T-helper 9 cell (primary cell): ENCODE measurements around the gene NCOR2.
"Not testable (repeated sequence)": the region's sequence is repeated elsewhere in the genome, so short reads cannot be mapped to it uniquely, and the experiment has no call there.

ENCODE experiments used
- DNase-seq: peaks from one replicate; pipeline ENCODE4 v3.0.0-alpha.2; 2020

NCOR2 gene

GRCh38 chr12:124599074-124599999, 31.9 kb upstream of the NCOR2 start:
- DNase-seq: no peak

GRCh38 chr12:124597041-124597440, 29.6 kb upstream of the NCOR2 start:
- no peak for DNase-seq

GRCh38 chr12:124595444-124595843, 28.0 kb upstream of the NCOR2 start:
- no peak for DNase-seq

- DNase-seq: no peak
Measured at GRCh38 chr12:124594851-124595250, 27.4 kb upstream of the NCOR2 start.

- DNase-seq: no peak
Measured at GRCh38 chr12:124593851-124594401, 26.5 kb upstream of the NCOR2 start.

- no peak for DNase-seq
Measured at GRCh38 chr12:124593176-124593575, 25.8 kb upstream of the NCOR2 start.

GRCh38 chr12:124592481-124593160, 25.2 kb upstream of the NCOR2 start:
- DNase-seq: no peak

GRCh38 chr12:124592050-124592449, 24.6 kb upstream of the NCOR2 start:
- DNase-seq: no peak

- DNase-seq: no peak
Measured at GRCh38 chr12:124590447-124590846, 23.0 kb upstream of the NCOR2 start.

- peak; percentile 11 for DNase-seq
Measured at GRCh38 chr12:124588751-124589267, 21.4 kb upstream of the NCOR2 start.

GRCh38 chr12:124588018-124588634, 20.7 kb upstream of the NCOR2 start:
- DNase-seq: no peak

- no peak for DNase-seq
Measured at GRCh38 chr12:124586756-124587155, 19.3 kb upstream of the NCOR2 start.

- DNase-seq: not testable (repeated sequence)
Measured at GRCh38 chr12:124584494-124584893, 17.1 kb upstream of the NCOR2 start.

GRCh38 chr12:124583854-124584253, 16.4 kb upstream of the NCOR2 start:
- no peak for DNase-seq

GRCh38 chr12:124582108-124582424, 14.7 kb upstream of the NCOR2 start:
- DNase-seq: no peak

GRCh38 chr12:124581307-124582107, 14.1 kb upstream of the NCOR2 start:
- DNase-seq: no peak

- DNase-seq: no peak
Measured at GRCh38 chr12:124579921-124580517, 12.6 kb upstream of the NCOR2 start.

GRCh38 chr12:124578854-124579253, 11.4 kb upstream of the NCOR2 start:
- DNase-seq: no peak

- no peak for DNase-seq
Measured at GRCh38 chr12:124578445-124578844, 11.0 kb upstream of the NCOR2 start.

- DNase-seq: no peak
Measured at GRCh38 chr12:124577986-124578385, 10.6 kb upstream of the NCOR2 start.

- DNase-seq: no peak
Measured at GRCh38 chr12:124577374-124577773, 10.0 kb upstream of the NCOR2 start.
